ENCODE data around the gene ANXA11.

The ANXA11 gene

GRCh38 chr10:80253266-80253962, 48.1 kb upstream of the ANXA11 start:
- Histone ChIP-seq H3K36me3 (ENCODE audit: control insufficient read depth in 2 of 2, insufficient read depth in 1 of 2, low read length in 2 of 2) (no peaks in the 10 kb centered on the region), H3K4me3 (ENCODE audit: low read depth, low read length) (no peak overlapping the region), H3K27ac (ENCODE audit: extremely low read depth, low read depth, low read length) (no peak overlapping the region), H3K4me1 (ENCODE audit: control insufficient read depth, insufficient read depth, low read length) (no peaks in the 10 kb centered on the region), H3K9me3 (ENCODE audit: control insufficient read depth, insufficient read depth, low read depth, low read length) (no peaks in the 10 kb centered on the region)
- TF ChIP-seq, protein P1, sequence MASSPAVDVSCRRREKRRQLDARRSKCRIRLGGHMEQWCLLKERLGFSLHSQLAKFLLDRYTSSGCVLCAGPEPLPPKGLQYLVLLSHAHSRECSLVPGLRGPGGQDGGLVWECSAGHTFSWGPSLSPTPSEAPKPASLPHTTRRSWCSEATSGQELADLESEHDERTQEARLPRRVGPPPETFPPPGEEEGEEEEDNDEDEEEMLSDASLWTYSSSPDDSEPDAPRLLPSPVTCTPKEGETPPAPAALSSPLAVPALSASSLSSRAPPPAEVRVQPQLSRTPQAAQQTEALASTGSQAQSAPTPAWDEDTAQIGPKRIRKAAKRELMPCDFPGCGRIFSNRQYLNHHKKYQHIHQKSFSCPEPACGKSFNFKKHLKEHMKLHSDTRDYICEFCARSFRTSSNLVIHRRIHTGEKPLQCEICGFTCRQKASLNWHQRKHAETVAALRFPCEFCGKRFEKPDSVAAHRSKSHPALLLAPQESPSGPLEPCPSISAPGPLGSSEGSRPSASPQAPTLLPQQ (tag by site-specific recombination; IDR thresholded peaks at IDR 0.05) = no peak
- TF ChIP-seq PRDM1 (tag by site-specific recombination; IDR thresholded peaks at IDR 0.05) (no peak), OVOL3 (tag by site-specific recombination; IDR thresholded peaks at IDR 0.05) (no peak), ZBTB1 (tag by site-specific recombination; IDR thresholded peaks at IDR 0.05) (no peak), ZNF211 (tag by site-specific recombination; IDR thresholded peaks at IDR 0.05; ENCODE audit: low read depth) (no peak), TCF7L2 (IDR thresholded peaks at IDR 0.05; ENCODE audit: borderline replicate concordance, low read depth, low read length) (no peak), ZNF48 (tag by site-specific recombination; IDR thresholded peaks at IDR 0.05) (no peak), ZNF791 (tag by site-specific recombination; IDR thresholded peaks at IDR 0.05) (no peak), ZNF513 (tag by site-specific recombination; IDR thresholded peaks at IDR 0.05) (no peak), REPIN1 (tag by site-specific recombination; IDR thresholded peaks at IDR 0.05; ENCODE audit: low read depth) (no peak), ZNF169 (tag by site-specific recombination; IDR thresholded peaks at IDR 0.05) (no peak), IKZF3 (tag by site-specific recombination; IDR thresholded peaks at IDR 0.05) (no peak), ZNF76 (tag by site-specific recombination; IDR thresholded peaks at IDR 0.05; ENCODE audit: borderline replicate concordance, low read depth) (no peak), ZNF132 (tag by site-specific recombination; IDR thresholded peaks at IDR 0.05; ENCODE audit: borderline replicate concordance) (no peak), ZNF837 (tag by site-specific recombination; IDR thresholded peaks at IDR 0.05) (no peak), ZNF341 (tag by site-specific recombination; IDR thresholded peaks at IDR 0.05; ENCODE audit: low read depth) (no peak), ZNF280C (tag by site-specific recombination; IDR thresholded peaks at IDR 0.05) (no peak)
- TF ChIP-seq, protein P2, sequence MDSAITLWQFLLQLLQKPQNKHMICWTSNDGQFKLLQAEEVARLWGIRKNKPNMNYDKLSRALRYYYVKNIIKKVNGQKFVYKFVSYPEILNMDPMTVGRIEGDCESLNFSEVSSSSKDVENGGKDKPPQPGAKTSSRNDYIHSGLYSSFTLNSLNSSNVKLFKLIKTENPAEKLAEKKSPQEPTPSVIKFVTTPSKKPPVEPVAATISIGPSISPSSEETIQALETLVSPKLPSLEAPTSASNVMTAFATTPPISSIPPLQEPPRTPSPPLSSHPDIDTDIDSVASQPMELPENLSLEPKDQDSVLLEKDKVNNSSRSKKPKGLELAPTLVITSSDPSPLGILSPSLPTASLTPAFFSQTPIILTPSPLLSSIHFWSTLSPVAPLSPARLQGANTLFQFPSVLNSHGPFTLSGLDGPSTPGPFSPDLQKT (IDR thresholded peaks at IDR 0.05; ENCODE audit: borderline replicate concordance, low read depth, low read length) = no peak
- TF ChIP-seq, protein P3, sequence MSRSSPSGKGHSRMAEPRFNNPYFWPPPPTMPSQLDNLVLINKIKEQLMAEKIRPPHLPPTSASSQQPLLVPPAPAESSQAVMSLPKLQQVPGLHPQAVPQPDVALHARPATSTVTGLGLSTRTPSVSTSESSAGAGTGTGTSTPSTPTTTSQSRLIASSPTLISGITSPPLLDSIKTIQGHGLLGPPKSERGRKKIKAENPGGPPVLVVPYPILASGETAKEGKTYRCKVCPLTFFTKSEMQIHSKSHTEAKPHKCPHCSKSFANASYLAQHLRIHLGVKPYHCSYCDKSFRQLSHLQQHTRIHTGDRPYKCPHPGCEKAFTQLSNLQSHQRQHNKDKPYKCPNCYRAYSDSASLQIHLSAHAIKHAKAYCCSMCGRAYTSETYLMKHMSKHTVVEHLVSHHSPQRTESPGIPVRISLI (tag by site-specific recombination; IDR thresholded peaks at IDR 0.05) = no peak
- TF ChIP-seq, protein P4, sequence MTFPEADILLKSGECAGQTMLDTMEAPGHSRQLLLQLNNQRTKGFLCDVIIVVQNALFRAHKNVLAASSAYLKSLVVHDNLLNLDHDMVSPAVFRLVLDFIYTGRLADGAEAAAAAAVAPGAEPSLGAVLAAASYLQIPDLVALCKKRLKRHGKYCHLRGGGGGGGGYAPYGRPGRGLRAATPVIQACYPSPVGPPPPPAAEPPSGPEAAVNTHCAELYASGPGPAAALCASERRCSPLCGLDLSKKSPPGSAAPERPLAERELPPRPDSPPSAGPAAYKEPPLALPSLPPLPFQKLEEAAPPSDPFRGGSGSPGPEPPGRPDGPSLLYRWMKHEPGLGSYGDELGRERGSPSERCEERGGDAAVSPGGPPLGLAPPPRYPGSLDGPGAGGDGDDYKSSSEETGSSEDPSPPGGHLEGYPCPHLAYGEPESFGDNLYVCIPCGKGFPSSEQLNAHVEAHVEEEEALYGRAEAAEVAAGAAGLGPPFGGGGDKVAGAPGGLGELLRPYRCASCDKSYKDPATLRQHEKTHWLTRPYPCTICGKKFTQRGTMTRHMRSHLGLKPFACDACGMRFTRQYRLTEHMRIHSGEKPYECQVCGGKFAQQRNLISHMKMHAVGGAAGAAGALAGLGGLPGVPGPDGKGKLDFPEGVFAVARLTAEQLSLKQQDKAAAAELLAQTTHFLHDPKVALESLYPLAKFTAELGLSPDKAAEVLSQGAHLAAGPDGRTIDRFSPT (tag by site-specific recombination; IDR thresholded peaks at IDR 0.05) = no peak
- ChIA-PET CTCF (interaction anchor here (0.6 to 1.6 kb wide), 4 partner anchors 110 to 716 kb away, joined by 3 to 6 read pairs (median 4); no protein-coding TSS in a partner anchor), POLR2A (no interaction called here)

Data from HEK293 (cell line).